ENCODE measurements around the gene RPS6KA5.
"Not testable (repeated sequence)": the region's sequence is repeated elsewhere in the genome, so short reads cannot be mapped to it uniquely, and the experiment has no call there.

RPS6KA5 gene

GRCh38 chr14:90991690-90992443, 68.6 kb downstream of the RPS6KA5 start:
- H3K9me3 Mint-ChIP-seq = no peaks in the 10 kb centered on the region
- peak overlapping the region; percentile 59 for H3K27ac Mint-ChIP-seq
- peaks cover 54% of the 10 kb centered on the region for H3K4me1 Mint-ChIP-seq
- H3K4me3 Mint-ChIP-seq = no peak overlapping the region
- H3K36me3 Mint-ChIP-seq = peaks cover 26% of the 10 kb centered on the region
- H3K27me3 Mint-ChIP-seq = no peaks in the 10 kb centered on the region

DNA sequence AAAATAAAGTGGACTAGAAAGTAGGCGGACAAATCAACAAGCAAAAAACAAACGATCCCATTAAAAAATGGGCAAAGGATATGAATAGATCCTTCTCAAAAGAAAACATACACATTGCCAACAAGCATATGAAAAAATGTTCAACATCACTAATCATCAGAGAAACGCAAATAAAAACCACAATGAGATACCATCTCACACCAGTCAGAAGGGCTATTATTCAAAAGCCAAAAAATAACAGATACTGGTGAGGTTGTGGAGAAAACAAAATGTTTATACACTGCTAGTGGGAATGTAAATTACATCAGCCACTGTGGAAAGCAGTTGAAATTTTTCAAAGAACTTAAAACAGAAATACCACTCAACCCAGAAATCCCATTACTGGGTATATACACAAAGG, 70.3 kb downstream of the RPS6KA5 start:
- H3K36me3 Mint-ChIP-seq = peaks cover 28% of the 10 kb centered on the region

DNA sequence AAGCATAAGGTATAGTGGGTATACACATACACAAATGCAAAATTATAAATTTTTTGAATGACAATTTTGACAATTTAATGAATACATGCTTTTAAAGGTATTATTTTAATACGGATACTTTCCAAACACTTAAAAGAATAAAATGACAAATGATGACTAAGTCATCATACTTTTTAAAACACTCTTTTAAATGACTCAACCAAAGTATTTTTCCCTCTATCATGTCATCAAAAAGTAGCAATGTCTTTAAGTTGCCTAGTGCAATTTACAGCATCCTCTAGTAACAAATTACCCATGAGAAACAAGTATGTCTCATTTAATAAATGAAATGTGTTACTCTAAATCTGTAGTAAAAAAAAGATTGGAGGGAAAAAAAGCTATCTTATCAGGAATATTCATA, 73.3 kb downstream of the RPS6KA5 start:
- peaks cover 50% of the 10 kb centered on the region for H3K4me1 Mint-ChIP-seq

More for the DNA sequence above, 70.3 kb downstream of the RPS6KA5 start:
- Mint-ChIP-seq H3K4me3 (no peak overlapping the region), H3K4me1 (peaks cover 68% of the 10 kb centered on the region), H3K27me3 (no peaks in the 10 kb centered on the region), H3K9me3 (no peaks in the 10 kb centered on the region), H3K27ac (peak overlapping the region; percentile 20)

GRCh38 chr14:90986510-90986909, 73.9 kb downstream of the RPS6KA5 start:
- H3K4me3 Mint-ChIP-seq = no peak overlapping the region
- peaks cover 46% of the 10 kb centered on the region for H3K4me1 Mint-ChIP-seq
- H3K9me3 Mint-ChIP-seq = no peaks in the 10 kb centered on the region
- peaks cover 18% of the 10 kb centered on the region for H3K36me3 Mint-ChIP-seq
- no peaks in the 10 kb centered on the region for H3K27me3 Mint-ChIP-seq
- no peak overlapping the region for H3K27ac Mint-ChIP-seq

More for the DNA sequence above, 73.3 kb downstream of the RPS6KA5 start:
- Mint-ChIP-seq H3K4me3 (no peak overlapping the region), H3K36me3 (peaks cover 18% of the 10 kb centered on the region), H3K9me3 (no peaks in the 10 kb centered on the region), H3K27ac (peak overlapping the region; percentile 79), H3K27me3 (no peaks in the 10 kb centered on the region)

DNA sequence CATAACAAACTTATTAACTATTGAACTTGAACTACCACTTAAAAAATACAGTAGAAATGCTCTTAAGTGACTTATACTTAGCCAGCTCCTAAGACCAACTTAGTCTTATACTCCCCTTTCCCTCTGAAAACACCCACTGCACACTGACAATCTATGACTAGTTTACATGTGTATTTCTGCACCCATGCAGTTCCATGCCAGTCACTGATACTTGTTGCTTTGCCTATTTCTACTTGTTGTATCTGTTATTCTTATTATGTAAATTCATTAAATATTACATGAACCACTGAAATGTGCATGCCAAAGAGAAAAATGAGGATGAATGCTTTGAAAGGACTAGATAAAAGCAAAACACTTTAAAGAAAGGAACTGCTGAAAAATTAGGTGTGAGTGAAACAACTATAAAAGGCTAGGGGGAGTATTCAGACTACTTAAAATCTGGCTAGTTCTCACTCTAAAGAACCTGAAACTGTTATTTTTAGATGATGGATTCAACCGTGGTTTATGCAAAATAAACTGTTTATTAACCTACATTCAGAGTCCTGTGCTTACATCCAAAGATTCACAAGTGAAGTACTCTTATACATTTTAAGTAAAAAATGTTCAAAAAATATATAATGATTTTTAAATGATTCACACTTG, 74.7 kb downstream of the RPS6KA5 start:
- Mint-ChIP-seq H3K36me3 (peaks cover 15% of the 10 kb centered on the region), H3K27ac (peak overlapping the region; percentile 21), H3K4me1 (peaks cover 38% of the 10 kb centered on the region), H3K4me3 (no peak overlapping the region), H3K27me3 (no peaks in the 10 kb centered on the region), H3K9me3 (no peaks in the 10 kb centered on the region)

DNA sequence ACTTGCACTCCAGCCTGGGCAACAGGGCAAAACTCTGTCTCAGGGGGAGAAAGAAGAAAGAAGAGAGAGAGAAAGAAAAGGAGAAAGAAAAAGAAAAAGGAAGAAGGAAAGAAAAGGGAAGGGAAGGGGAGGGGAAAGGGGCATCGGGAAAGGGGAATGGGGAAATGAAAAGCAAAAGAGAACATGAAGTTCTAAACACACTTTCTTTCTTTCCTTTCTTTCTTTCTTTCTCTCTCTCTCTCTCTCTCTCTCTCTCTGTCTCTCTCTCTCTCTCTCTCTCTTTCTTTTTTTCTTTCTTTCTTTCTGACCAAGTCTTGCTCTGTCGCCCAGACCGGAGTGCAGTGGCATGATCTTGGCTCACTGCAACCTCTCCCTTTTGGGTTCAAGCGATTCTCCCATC, 76.9 kb downstream of the RPS6KA5 start:
- Mint-ChIP-seq H3K27ac (peak overlapping the region; percentile 70), H3K36me3 (peaks cover 11% of the 10 kb centered on the region), H3K4me3 (no peak overlapping the region), H3K27me3 (no peaks in the 10 kb centered on the region), H3K4me1 (peaks cover 28% of the 10 kb centered on the region), H3K9me3 (no peaks in the 10 kb centered on the region)

DNA sequence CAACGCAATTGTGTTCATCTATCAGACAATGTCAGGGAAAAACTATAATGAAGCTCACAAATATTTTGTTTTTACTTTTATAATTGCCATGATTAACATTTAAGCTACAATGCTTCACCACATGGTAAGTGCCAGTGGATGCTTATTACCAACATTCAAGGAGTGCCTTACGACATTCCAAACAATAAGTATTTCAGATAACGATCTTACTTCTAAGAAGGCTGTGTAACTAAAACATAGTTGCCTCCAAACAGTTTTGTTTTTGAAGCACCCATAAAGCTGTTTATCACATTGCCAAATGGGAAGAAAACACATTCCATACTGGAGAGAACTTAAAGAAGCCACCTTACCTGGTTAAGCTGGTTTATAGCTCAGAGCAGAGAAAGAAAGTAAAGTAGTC, 78.8 kb downstream of the RPS6KA5 start:
- no peak overlapping the region for H3K27ac Mint-ChIP-seq
- no peaks in the 10 kb centered on the region for H3K9me3 Mint-ChIP-seq
- peaks cover 15% of the 10 kb centered on the region for H3K4me1 Mint-ChIP-seq
- no peak overlapping the region for H3K4me3 Mint-ChIP-seq
- no peaks in the 10 kb centered on the region for H3K27me3 Mint-ChIP-seq
- peaks cover 8% of the 10 kb centered on the region for H3K36me3 Mint-ChIP-seq

DNA sequence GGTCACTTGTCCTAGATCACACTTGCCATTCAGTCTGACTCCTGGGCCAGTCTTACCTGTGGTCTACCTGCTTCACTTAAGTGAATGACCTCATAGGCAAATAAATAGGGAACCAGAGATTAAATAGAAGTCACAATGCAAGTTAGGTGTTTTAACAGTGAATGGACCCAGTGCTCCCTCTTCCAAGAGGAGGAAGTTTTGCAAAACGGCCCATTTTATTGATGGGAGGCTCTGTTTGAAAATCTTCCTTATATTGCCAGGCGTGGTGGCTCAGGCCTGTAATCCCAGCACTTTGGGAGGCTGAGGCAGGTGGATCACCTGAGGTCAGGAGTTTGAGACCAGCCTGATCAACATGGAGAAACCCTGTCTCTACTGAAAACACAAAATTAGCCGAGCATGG, 79.8 kb downstream of the RPS6KA5 start:
- not testable (repeated sequence) for H3K4me1 Mint-ChIP-seq, H3K9me3 Mint-ChIP-seq, H3K4me3 Mint-ChIP-seq, H3K27me3 Mint-ChIP-seq, H3K27ac Mint-ChIP-seq
- peaks cover 10% of the 10 kb centered on the region for H3K36me3 Mint-ChIP-seq

DNA sequence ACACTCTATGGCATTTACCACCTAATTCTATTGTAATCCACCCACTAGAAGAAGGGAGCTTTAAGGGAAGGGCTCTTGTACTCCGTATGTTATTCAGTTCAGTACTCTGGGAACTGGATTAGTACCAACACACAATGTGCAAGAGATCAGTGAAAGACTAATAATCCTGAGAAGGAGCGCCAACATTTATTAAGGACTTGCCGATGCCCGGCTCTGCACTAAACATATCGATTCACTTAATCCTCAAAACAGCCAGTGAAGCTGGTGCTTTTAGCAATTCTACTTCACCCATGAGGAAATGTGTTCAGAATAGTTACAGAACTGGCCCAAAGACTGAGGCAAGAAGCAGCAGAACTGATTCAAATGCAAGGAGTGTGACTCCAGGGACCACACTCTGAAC, 80.9 kb downstream of the RPS6KA5 start:
- H3K36me3 Mint-ChIP-seq = peaks cover 11% of the 10 kb centered on the region
- H3K4me1 Mint-ChIP-seq = peaks cover 4% of the 10 kb centered on the region
- no peaks in the 10 kb centered on the region for H3K27me3 Mint-ChIP-seq
- H3K9me3 Mint-ChIP-seq = no peaks in the 10 kb centered on the region
- no peak overlapping the region for H3K4me3 Mint-ChIP-seq
- H3K27ac Mint-ChIP-seq = no peak overlapping the region

DNA sequence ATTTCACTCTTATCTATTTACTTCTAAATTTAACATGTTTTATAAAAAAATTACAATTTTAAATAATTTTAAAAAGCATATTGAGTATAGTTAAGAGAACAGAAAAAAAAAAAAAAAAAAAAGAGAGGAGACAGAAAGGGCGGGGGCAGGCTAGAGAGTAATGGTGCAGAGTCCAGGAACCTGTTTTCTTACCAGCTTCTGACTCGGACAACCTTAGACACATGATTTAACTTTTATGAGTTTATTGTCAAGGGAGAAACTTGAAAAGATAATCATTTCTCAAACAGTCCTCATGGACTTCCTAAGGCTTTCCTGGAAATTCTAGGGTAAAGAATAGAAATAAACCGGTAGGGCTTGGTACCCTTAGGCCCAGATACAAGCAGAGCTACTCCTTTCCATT, 84.3 kb downstream of the RPS6KA5 start:
- no peak overlapping the region for H3K27ac Mint-ChIP-seq
- H3K27me3 Mint-ChIP-seq = no peaks in the 10 kb centered on the region
- peaks cover 10% of the 10 kb centered on the region for H3K4me1 Mint-ChIP-seq
- no peaks in the 10 kb centered on the region for H3K9me3 Mint-ChIP-seq
- peaks cover 21% of the 10 kb centered on the region for H3K36me3 Mint-ChIP-seq
- no peak overlapping the region for H3K4me3 Mint-ChIP-seq

- Mint-ChIP-seq H3K4me3 (no peak overlapping the region), H3K4me1 (peaks cover 33% of the 10 kb centered on the region), H3K36me3 (peaks cover 23% of the 10 kb centered on the region), H3K9me3 (peaks cover 5% of the 10 kb centered on the region), H3K27me3 (no peaks in the 10 kb centered on the region), H3K27ac (peak overlapping the region; percentile 41)
Observed at GRCh38 chr14:90971687-90972086, 88.8 kb downstream of the RPS6KA5 start.

DNA sequence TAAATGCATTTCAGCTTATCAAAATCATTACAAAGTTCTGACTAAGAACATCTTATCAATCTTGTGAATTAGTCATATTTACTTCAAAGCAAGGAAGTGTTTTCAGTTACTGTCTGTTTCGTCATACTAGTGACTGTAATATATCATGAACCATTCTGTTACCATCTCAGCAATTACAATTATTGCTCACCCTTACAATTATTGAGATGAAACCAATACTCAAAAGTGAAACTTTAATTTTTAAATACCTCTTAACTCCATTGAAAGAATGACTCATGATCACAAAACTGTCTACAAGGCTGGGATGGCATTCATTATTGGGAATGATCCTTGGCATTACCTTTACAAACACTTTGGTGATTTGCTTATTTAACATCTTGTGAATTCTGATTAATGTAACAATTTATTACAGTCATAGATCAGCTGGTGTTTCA, 90.3 kb downstream of the RPS6KA5 start:
- H3K27ac Mint-ChIP-seq = peak overlapping the region; percentile 98
- peaks cover 29% of the 10 kb centered on the region for H3K36me3 Mint-ChIP-seq
- peak overlapping the region; percentile 86 for H3K4me3 Mint-ChIP-seq
- H3K9me3 Mint-ChIP-seq = peaks cover 5% of the 10 kb centered on the region
- H3K4me1 Mint-ChIP-seq = peaks cover 41% of the 10 kb centered on the region
- H3K27me3 Mint-ChIP-seq = no peaks in the 10 kb centered on the region

DNA sequence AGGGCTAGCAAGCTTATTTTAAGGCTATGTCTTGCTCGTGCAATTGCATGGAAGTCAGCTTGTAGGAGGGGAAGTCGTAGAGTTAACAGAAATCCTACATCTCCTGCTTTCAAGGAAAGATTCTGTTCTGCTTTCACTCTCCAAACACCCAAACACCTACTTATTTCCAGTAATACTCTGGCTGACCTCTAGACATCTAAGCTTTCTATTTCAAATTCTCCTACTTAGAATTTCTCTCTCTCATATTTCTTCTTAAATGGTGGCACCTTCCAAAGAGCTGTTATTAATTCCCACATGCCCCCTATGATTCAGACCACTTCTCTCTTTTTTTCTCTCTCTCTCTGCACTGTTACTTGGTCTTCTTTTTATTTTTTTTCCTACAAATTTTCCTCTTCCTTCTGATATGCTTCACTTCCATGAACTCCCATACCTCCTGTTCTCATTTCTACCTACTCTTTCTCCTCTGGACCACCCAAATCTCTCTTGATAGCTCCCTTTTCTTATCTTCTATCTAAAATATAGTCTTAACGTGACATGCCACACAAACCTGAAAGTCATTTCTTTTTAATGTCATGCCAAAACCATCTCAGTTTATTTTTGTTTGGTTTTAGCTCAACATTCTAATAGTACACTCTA, 90.8 kb downstream of the RPS6KA5 start:
- peaks cover 27% of the 10 kb centered on the region for H3K36me3 Mint-ChIP-seq
- H3K4me3 Mint-ChIP-seq = peak overlapping the region; percentile 86
- H3K27ac Mint-ChIP-seq = peak overlapping the region; percentile 98
- peaks cover 5% of the 10 kb centered on the region for H3K9me3 Mint-ChIP-seq
- no peaks in the 10 kb centered on the region for H3K27me3 Mint-ChIP-seq
- peaks cover 41% of the 10 kb centered on the region for H3K4me1 Mint-ChIP-seq

DNA sequence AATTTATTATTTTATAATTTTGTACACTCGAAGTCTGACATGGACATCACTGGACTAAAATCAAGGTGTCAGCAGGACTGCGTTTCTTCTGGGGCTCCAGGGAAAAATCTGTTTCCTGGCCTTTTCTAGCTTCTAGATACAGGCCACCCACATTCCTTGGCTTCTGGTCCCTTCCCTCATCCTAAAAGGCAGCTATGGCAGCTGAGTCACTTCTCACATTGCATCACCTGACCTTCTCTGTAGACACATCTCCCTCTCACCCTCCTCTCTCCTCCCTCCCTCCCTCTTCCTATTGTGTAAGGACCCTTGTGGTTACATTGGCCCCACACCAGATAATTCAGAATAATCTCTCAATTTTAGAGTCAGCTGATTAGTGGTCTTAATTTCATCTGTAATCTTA, 92.4 kb downstream of the RPS6KA5 start:
- H3K27ac Mint-ChIP-seq = peak overlapping the region; percentile 48

GRCh38 chr14:90966493-90966892, 93.9 kb downstream of the RPS6KA5 start:
- peaks cover 5% of the 10 kb centered on the region for H3K9me3 Mint-ChIP-seq
- H3K27ac Mint-ChIP-seq = no peak overlapping the region
- no peak overlapping the region for H3K4me3 Mint-ChIP-seq
- peaks cover 28% of the 10 kb centered on the region for H3K36me3 Mint-ChIP-seq
- peaks cover 39% of the 10 kb centered on the region for H3K4me1 Mint-ChIP-seq
- H3K27me3 Mint-ChIP-seq = no peaks in the 10 kb centered on the region

More for the DNA sequence above, 92.4 kb downstream of the RPS6KA5 start:
- Mint-ChIP-seq H3K9me3 (peaks cover 5% of the 10 kb centered on the region), H3K4me1 (peaks cover 41% of the 10 kb centered on the region), H3K4me3 (no peak overlapping the region), H3K36me3 (peaks cover 29% of the 10 kb centered on the region), H3K27me3 (no peaks in the 10 kb centered on the region)

DNA sequence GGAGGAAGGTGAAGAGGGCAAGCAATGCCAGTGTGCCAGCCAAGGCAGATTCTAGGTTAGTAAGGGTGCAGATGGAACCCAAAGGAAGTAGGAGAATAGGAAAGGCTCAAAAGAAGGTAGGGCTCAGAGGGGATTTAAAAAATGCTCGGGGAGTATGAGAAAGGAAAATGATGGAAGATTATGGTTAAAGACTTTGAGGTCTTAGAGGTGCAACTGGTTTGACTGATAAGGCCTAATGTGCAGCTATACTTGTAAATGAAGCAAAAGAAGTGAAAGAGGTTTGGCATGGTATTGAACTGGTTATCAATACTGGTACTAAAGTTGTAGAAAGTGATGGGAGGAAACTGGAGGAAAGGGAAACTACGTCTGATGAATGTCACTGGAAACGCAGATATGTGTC, 94.7 kb downstream of the RPS6KA5 start:
- no peak overlapping the region for H3K4me3 Mint-ChIP-seq
- H3K27ac Mint-ChIP-seq = no peak overlapping the region
- no peaks in the 10 kb centered on the region for H3K27me3 Mint-ChIP-seq
- peaks cover 30% of the 10 kb centered on the region for H3K36me3 Mint-ChIP-seq
- H3K9me3 Mint-ChIP-seq = peaks cover 5% of the 10 kb centered on the region
- H3K4me1 Mint-ChIP-seq = peaks cover 35% of the 10 kb centered on the region

Measured in activated naive CD4-positive, alpha-beta T cell treated with anti-CD3 and anti-CD28 coated beads, Interleukin-2, amount 50 U/mL, for 24 hours (primary cell).